Stomach smooth muscle (tissue), 2 donors: ENCODE data around the gene SDK2.

ENCODE experiments used
- H3K27ac ChIP-seq: one replicate; pipeline ENCODE4 v1.7.0; 2013; ENCODE audit warnings: mild to moderate bottlenecking, low read length, inconsistent platforms
- H3K27me3 ChIP-seq, 2 donors: one replicate each; pipeline ENCODE4 v1.7.0; 2013; ENCODE audit warnings: low read length in 2 of 2; ENCODE audit not compliant: insufficient read depth in 2 of 2, control insufficient read depth in 1 of 2
- H3K36me3 ChIP-seq, 2 donors: one replicate each; pipeline ENCODE4 v1.7.0; 2013; ENCODE audit warnings: low read length in 2 of 2; ENCODE audit not compliant: control insufficient read depth in 2 of 2, insufficient read depth in 2 of 2
- H3K4me1 ChIP-seq: one replicate; pipeline ENCODE4 v1.7.0; 2013; ENCODE audit warnings: low read length; ENCODE audit not compliant: control insufficient read depth, insufficient read depth
- H3K4me3 ChIP-seq, 2 donors: one replicate each; pipeline ENCODE4 v1.7.0; 2013; ENCODE audit warnings: low read length in 2 of 2
- H3K9ac ChIP-seq, 2 donors: one replicate each; pipeline ENCODE4 v1.7.0; 2013; ENCODE audit warnings: low read length in 2 of 2, mild to moderate bottlenecking in 1 of 2
- H3K9me3 ChIP-seq, 2 donors: one replicate each; pipeline ENCODE4 v1.7.0; 2013; ENCODE audit warnings: low read length in 2 of 2; ENCODE audit not compliant: control insufficient read depth in 2 of 2
- donor health status: healthy.
- donor health status: Pancreatic carcinoma.

Gene SDK2

DNA sequence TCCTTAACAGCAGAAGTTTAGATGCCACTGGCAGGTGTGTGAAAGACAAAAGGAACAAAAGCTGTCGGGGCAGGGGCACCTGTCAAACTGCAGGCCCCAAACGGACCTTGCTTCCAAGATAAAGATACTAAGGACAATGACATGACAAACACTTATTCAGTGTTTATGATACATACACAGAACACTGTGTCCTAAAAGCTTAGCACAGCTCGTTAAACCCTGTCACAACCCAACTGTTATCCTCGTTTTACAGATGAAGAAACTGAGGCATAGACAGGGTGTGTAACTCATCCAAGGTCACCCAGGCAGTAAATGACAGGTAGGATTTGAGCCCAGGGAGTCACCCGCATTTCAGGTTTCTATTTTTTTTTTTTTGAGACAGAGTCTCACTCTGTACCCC is 9.6 kb downstream of the SDK2 start:
- Histone ChIP-seq H3K9me3 (no peaks in the 10 kb centered on the region), H3K4me3 (no peak overlapping the region), H3K36me3 (no peaks in the 10 kb centered on the region), H3K9ac (no peak overlapping the region), H3K4me1 (no peaks in the 10 kb centered on the region), H3K27me3 (peaks cover 4 to 9% of the 10 kb centered on the region in 2 donors), H3K27ac (no peak overlapping the region)

GRCh38 chr17:73633736-73634135 is 10.5 kb downstream of the SDK2 start:
- H3K27ac ChIP-seq: no peak overlapping the region
- no peak overlapping the region for H3K9ac ChIP-seq
- H3K4me3 ChIP-seq: no peak overlapping the region

DNA sequence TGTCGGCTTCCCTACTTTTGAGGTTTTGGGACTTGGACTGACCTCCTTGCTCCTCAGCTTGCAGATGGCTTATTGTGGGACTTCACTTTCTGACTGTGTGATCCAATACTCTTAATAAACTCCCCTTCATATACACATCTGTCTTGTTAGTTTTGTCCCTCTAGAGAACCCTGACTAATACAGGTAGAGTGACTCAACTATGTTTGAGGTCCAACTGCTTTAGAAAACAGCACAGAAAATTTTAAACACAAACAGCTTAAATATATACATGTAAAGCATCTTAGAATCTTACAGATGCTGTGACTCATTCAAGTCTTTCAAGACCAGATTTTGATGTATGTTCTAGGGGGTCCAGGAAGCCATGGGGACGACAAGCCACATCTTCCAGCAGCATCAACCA is 11.7 kb downstream of the SDK2 start:
- Histone ChIP-seq H3K36me3 (no peaks in the 10 kb centered on the region), H3K4me3 (no peak overlapping the region), H3K4me1 (no peaks in the 10 kb centered on the region), H3K27ac (no peak overlapping the region), H3K27me3 (peaks cover 0 to 3% of the 10 kb centered on the region in 2 donors), H3K9ac (no peak overlapping the region), H3K9me3 (no peaks in the 10 kb centered on the region)

More at GRCh38 chr17:73633736-73634135, 10.5 kb downstream of the SDK2 start:
- H3K9me3 ChIP-seq: no peaks in the 10 kb centered on the region
- H3K27me3 ChIP-seq: peaks cover 0 to 6% of the 10 kb centered on the region in 2 donors
- H3K4me1 ChIP-seq: no peaks in the 10 kb centered on the region
- H3K36me3 ChIP-seq: no peaks in the 10 kb centered on the region

DNA sequence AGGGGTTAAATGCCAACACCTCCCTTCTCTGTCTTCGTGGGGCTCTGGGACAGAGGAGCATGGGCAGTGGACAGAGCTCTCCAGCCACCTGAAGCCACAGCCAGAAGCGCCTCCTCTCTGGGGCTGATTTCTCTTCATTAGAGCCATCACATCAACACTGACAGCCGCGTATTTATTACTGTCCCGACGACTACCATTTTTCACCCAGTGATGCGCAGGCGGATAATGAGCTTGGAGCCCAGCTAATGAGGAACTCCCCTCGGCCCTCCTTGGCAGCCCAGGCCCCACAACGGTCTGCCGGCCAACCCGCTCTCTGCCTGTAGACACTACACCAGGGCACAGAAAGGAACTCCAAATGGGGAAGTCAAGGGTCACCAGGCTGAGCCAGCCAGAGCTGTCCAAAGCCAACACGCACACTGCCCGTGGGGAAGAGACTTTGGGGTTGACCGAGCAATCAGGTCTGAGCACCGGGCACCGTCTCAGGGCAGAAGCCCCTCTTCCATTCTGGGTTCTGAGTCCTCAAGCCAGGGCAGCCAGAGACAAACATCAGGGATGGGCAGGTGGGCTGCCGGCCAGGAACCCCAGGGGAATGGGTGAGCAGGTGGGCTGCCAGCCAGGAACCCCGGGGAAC is 13.2 kb downstream of the SDK2 start:
- Histone ChIP-seq H3K36me3 (no peaks in the 10 kb centered on the region), H3K27ac (no peak overlapping the region), H3K9me3 (no peaks in the 10 kb centered on the region), H3K9ac (no peak overlapping the region), H3K4me1 (no peaks in the 10 kb centered on the region), H3K27me3 (no peaks in the 10 kb centered on the region), H3K4me3 (no peak overlapping the region)

DNA sequence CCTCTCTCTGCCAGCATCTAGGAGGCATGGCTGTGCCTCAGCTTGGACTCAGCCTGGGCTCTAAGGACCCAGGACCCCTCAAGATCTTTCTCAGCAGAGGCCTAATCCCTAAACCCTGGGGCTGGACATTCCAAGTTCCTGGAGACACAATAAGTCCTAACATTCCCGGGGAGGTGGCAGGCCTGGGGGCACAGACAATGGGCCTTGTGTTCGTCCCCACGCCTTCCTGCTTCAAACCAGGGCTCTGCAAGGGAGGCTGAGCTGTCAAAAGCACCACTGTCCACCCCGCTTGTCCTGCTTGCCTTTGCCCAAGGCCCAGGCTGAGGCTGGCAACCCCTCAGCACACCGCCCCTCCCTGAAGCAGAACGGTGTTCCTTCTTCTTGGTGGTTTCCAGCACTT is 13.7 kb downstream of the SDK2 start:
- Histone ChIP-seq H3K9ac (no peak overlapping the region), H3K27me3 (no peaks in the 10 kb centered on the region), H3K4me1 (no peaks in the 10 kb centered on the region), H3K9me3 (no peaks in the 10 kb centered on the region), H3K27ac (no peak overlapping the region), H3K36me3 (no peaks in the 10 kb centered on the region), H3K4me3 (no peak overlapping the region)

DNA sequence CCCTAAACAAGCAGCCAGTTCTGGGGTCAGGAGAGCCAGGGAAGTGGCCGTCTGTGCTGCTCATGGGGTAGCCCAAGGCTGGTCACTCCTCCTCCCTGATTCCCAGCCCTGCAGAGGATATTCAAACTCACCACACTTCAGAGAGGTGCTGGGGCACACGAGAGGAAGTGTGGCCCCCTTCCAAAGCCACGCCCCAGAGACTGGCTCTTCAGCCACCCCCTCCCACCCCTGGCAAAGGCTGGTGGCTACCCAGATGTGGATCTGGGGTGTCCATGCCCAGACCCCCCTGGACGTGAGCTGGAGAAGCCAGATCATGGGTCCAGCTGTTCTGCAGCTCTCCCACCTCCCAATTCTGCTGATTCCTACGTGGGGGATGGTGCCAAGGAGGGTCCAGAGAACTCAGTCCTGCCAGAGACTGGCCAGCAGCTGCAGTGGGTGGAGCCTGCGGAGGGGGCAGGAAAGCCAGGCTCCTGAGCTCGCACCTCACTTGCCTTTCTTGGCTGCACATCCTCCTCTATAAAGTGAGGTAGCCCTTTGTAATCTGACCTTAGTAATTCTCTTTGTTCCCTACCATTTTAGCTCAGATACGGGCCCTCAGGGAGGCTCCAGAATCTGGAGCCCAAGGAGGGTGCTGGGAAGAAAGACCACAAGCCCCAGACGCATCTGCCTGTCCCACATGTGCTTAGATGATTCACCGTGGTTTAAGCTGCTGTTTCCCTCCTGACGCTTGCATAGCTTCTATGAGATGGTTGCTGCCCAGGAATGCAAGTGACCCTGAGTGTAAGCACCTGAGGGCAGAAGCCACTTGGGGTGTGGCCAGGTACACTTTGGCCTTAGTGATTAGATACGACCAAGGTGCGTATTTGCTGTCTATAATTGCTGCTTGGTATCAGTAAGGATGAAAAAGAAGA is 15.3 kb downstream of the SDK2 start:
- Histone ChIP-seq H3K27me3 (no peaks in the 10 kb centered on the region), H3K27ac (no peak overlapping the region), H3K9ac (no peak overlapping the region), H3K9me3 (no peaks in the 10 kb centered on the region), H3K4me3 (no peak overlapping the region), H3K4me1 (no peaks in the 10 kb centered on the region), H3K36me3 (no peaks in the 10 kb centered on the region)

GRCh38 chr17:73625991-73626673 is 18.1 kb downstream of the SDK2 start:
- no peak overlapping the region for H3K9ac ChIP-seq
- H3K4me3 ChIP-seq: no peak overlapping the region
- no peaks in the 10 kb centered on the region for H3K36me3 ChIP-seq
- H3K27ac ChIP-seq: no peak overlapping the region
- no peaks in the 10 kb centered on the region for H3K4me1 ChIP-seq
- H3K27me3 ChIP-seq: no peaks in the 10 kb centered on the region
- H3K9me3 ChIP-seq: peaks cover 3 to 5% of the 10 kb centered on the region in 2 donors

DNA sequence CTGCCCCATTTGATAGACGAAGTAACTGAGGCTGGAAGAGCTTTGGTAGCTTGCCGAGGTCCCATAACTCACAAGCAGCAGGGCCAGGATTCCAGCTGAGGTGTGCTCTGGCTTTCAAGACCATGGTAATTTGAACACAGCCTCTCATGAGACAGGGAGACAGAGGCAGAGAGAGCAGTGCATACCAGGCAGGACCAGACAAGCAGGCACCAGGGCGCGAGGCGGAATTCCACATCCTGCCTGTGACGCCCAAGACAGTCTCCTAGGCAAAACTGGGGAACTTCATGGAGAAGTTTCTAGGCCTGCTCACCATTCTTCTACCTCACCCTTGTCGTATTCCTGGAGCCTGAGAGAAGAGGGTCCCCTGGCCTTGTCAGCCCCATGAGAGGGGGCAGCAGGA is 19.2 kb downstream of the SDK2 start:
- H3K4me1 ChIP-seq: no peaks in the 10 kb centered on the region
- H3K27me3 ChIP-seq: no peaks in the 10 kb centered on the region
- H3K27ac ChIP-seq: no peak overlapping the region
- H3K9ac ChIP-seq: no peak overlapping the region
- H3K4me3 ChIP-seq: no peak overlapping the region
- no peaks in the 10 kb centered on the region for H3K36me3 ChIP-seq
- H3K9me3 ChIP-seq: peaks cover 3 to 5% of the 10 kb centered on the region in 2 donors

GRCh38 chr17:73624496-73624988 is 19.7 kb downstream of the SDK2 start:
- Histone ChIP-seq H3K36me3 (no peaks in the 10 kb centered on the region), H3K9ac (no peak overlapping the region), H3K9me3 (peaks cover 3 to 5% of the 10 kb centered on the region in 2 donors), H3K4me3 (no peak overlapping the region), H3K27ac (no peak overlapping the region), H3K4me1 (no peaks in the 10 kb centered on the region), H3K27me3 (no peaks in the 10 kb centered on the region)

DNA sequence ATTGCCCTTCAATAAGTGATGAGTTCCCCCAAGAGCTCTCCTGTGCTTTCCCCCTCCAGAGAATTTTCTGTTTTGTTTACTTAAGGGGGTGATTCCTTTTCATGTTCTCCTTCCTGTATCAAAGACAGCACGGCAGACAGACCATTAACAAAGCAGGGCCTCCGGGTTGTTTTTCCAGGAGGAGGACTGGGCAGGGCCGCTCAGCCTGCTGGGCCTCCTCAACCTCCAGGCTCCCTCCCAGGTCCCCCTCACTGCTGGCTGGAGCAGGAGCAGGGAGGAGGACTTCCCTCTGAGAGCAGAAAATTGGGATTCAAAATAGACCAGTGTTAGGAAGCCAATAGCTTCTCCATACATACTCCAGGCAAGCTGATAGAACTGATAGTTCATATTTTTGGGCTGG is 20.4 kb downstream of the SDK2 start:
- peaks cover 5 to 7% of the 10 kb centered on the region in 2 donors for H3K9me3 ChIP-seq
- no peak overlapping the region for H3K27ac ChIP-seq
- H3K36me3 ChIP-seq: no peaks in the 10 kb centered on the region
- H3K4me3 ChIP-seq: no peak overlapping the region
- H3K27me3 ChIP-seq: no peaks in the 10 kb centered on the region
- no peak overlapping the region for H3K9ac ChIP-seq
- H3K4me1 ChIP-seq: no peaks in the 10 kb centered on the region
